OCI-LY1 (cell line): ENCODE measurements around the gene FBXO45.

Experiments
- EZH2 ChIP-seq: fragments of 200-600 bp; sonication (generic), shearing (Covaris generic); IDR thresholded peaks from 2 replicates; pipeline ENCODE4 v1.8.0; 2017; ENCODE audit warnings: borderline replicate concordance, mixed run types, mild to moderate bottlenecking, antibody characterized with exemption, low read length, moderate library complexity, mixed read lengths
- TF ChIP-seq, protein P1 (sequence below): fragments of 200-600 bp; sonication (generic), shearing (Covaris generic); IDR thresholded peaks from 2 replicates; pipeline ENCODE4 v1.5.1; 2017; ENCODE audit warnings: mild to moderate bottlenecking, antibody characterized with exemption, low read length, moderate library complexity, mixed read lengths

GRCh38 chr3:196620684-196621083, 52.2 kb downstream of the FBXO45 start:
- TF ChIP-seq, protein P1, sequence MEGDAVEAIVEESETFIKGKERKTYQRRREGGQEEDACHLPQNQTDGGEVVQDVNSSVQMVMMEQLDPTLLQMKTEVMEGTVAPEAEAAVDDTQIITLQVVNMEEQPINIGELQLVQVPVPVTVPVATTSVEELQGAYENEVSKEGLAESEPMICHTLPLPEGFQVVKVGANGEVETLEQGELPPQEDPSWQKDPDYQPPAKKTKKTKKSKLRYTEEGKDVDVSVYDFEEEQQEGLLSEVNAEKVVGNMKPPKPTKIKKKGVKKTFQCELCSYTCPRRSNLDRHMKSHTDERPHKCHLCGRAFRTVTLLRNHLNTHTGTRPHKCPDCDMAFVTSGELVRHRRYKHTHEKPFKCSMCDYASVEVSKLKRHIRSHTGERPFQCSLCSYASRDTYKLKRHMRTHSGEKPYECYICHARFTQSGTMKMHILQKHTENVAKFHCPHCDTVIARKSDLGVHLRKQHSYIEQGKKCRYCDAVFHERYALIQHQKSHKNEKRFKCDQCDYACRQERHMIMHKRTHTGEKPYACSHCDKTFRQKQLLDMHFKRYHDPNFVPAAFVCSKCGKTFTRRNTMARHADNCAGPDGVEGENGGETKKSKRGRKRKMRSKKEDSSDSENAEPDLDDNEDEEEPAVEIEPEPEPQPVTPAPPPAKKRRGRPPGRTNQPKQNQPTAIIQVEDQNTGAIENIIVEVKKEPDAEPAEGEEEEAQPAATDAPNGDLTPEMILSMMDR: no peak
- TF ChIP-seq EZH2: no peak
